HepG2 (cell line): ENCODE results near the gene KCNH1.

Experiments used
- AKAP8 ChIP-seq: sonication (generic); formaldehyde crosslinking; IDR thresholded peaks from 2 replicates; pipeline ENCODE4 v1.5.1; 2020; ENCODE audit warnings: mild to moderate bottlenecking, missing genetic modification reagents
- ARID3A ChIP-seq: IDR thresholded peaks from 2 replicates; pipeline ENCODE4 v1.6.1; 2012; ENCODE audit warnings: low read depth, low read length, improper control_type of control experiment
- POLR2AphosphoS5 ChIP-seq: IDR thresholded peaks from 2 replicates; pipeline ENCODE4 v1.6.1; 2012; ENCODE audit warnings: low read depth, low read length
- TARDBP ChIP-seq: sonication (generic); formaldehyde crosslinking; IDR thresholded peaks from 2 replicates; pipeline ENCODE4 v1.8.0; 2022; ENCODE audit warnings: mild to moderate bottlenecking, missing genetic modification reagents
- ZBTB33 ChIP-seq: sonication (generic); formaldehyde crosslinking; IDR thresholded peaks from 2 replicates; pipeline ENCODE4 v1.4.0; 2020; ENCODE audit warnings: missing genetic modification reagents
- ZBTB39 ChIP-seq: sonication (generic); formaldehyde crosslinking; IDR thresholded peaks from 2 replicates; pipeline ENCODE4 v1.5.0; 2020; ENCODE audit warnings: missing genetic modification reagents
- ZKSCAN1 ChIP-seq: fragments of 150-350 bp; IDR thresholded peaks from 2 replicates; pipeline ENCODE4 v1.6.1; 2014; ENCODE audit warnings: low read length
- ZNF281 ChIP-seq: sonication (generic); formaldehyde crosslinking; IDR thresholded peaks from 2 replicates; pipeline ENCODE4 v1.4.0; 2020; ENCODE audit warnings: missing genetic modification reagents, borderline replicate concordance
- TF ChIP-seq, protein P1 (sequence below): sonication (generic); formaldehyde crosslinking; IDR thresholded peaks from 2 replicates; pipeline ENCODE4 v1.5.0; 2020; ENCODE audit warnings: mild to moderate bottlenecking, missing genetic modification reagents, moderate library complexity

DNA sequence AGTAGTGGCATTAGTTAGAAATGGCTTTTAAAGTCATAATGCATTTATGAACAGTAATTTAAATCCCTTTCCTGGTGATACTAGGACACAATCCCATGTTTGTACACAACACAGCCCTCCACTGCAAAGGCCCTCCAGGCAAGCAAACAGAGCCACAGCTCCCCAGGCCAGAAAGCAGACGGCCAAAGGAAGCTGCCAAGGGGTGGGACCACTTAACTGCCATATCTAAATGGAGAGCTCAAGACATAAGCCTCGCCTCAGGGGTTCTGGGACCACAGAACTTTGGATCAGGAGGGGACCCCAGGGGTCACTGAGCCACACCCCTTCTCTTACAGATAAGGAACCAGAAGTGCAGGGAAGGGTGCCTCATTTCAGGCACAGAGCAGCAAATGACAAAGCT, 189.7 kb downstream of the KCNH1 start:
- TF ChIP-seq ZBTB33 (CRISPR knock-in tag) (no peak), POLR2AphosphoS5 (no peak), AKAP8 (CRISPR knock-in tag) (no peak), TARDBP (no peak), ZBTB39 (CRISPR knock-in tag) (no peak), ARID3A (no peak), ZKSCAN1 (no peak), ZNF281 (no peak)
- TF ChIP-seq, protein P1, sequence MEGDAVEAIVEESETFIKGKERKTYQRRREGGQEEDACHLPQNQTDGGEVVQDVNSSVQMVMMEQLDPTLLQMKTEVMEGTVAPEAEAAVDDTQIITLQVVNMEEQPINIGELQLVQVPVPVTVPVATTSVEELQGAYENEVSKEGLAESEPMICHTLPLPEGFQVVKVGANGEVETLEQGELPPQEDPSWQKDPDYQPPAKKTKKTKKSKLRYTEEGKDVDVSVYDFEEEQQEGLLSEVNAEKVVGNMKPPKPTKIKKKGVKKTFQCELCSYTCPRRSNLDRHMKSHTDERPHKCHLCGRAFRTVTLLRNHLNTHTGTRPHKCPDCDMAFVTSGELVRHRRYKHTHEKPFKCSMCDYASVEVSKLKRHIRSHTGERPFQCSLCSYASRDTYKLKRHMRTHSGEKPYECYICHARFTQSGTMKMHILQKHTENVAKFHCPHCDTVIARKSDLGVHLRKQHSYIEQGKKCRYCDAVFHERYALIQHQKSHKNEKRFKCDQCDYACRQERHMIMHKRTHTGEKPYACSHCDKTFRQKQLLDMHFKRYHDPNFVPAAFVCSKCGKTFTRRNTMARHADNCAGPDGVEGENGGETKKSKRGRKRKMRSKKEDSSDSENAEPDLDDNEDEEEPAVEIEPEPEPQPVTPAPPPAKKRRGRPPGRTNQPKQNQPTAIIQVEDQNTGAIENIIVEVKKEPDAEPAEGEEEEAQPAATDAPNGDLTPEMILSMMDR (CRISPR knock-in tag) = no peak
